IMR-90 (cell line): Measurements from ENCODE around the gene PPP1R8. TPM values are rescaled to one million over a fixed set of nuclear protein-coding genes. Genes with fewer than 3 reads are reported as not detected.

ENCODE experiments used
- ATAC-seq: fragments of 200-7000 bp; cut with Tn5 transposase; 2 replicates; pipeline ENCODE4 v1.9.1; 2020; ENCODE audit warnings: low read depth, mild to moderate bottlenecking, moderate library complexity
- BruUV-seq: library from RNA; stranded (reverse); fragments of 400-500 nt; replicated peaks from 2 replicates; lab custom pipeline; 2021; lab: Mats Ljungman, UMichigan
- CTCF ChIA-PET: fragments of 300-600 bp; formaldehyde crosslinking; extraction: SDS; loops from one replicate; lab custom pipeline; 2021; ENCODE audit warnings: antibody characterized with exemption; lab: Yijun Ruan, JAX
- POLR2A ChIA-PET: fragments of 300-600 bp; sonication (Branson Sonifier 250); formaldehyde crosslinking; loops from one replicate; lab custom pipeline; 2022; ENCODE audit warnings: antibody characterized with exemption; ENCODE audit not compliant: unreplicated experiment; lab: Charles Lee
- DNase-seq: peaks from one replicate; pipeline ENCODE4 v3.0.0; 2013
- H2AFZ ChIP-seq: replicated peaks from 2 replicates; pipeline ENCODE3; 2013; ENCODE audit warnings: low read length, mild to moderate bottlenecking; ENCODE audit not compliant: poor library complexity
- H2AK5ac ChIP-seq: 2 replicates; pipeline ENCODE4 v1.6.1; 2013; ENCODE audit warnings: low read depth, low read length, inconsistent platforms
- H2AK9ac ChIP-seq: replicated peaks from 2 replicates; pipeline ENCODE3; 2013; ENCODE audit warnings: mild to moderate bottlenecking, low read depth, low read length, moderate library complexity; ENCODE audit not compliant: poor library complexity
- H2BK120ac ChIP-seq: 2 replicates; pipeline ENCODE4 v1.6.1; 2013; ENCODE audit warnings: low read depth, low read length, inconsistent platforms
- H2BK15ac ChIP-seq: 3 replicates; pipeline ENCODE4 v1.6.1; 2013; ENCODE audit warnings: low read depth, low read length, inconsistent platforms
- H2BK20ac ChIP-seq: 2 replicates; pipeline ENCODE4 v1.6.1; 2013; ENCODE audit warnings: low read depth, mild to moderate bottlenecking, inconsistent platforms, low read length, moderate library complexity
- H2BK5ac ChIP-seq: 2 replicates; pipeline ENCODE4 v1.6.1; 2013; ENCODE audit warnings: mild to moderate bottlenecking, low read depth, low read length, inconsistent platforms; ENCODE audit not compliant: poor library complexity, severe bottlenecking
- H3K14ac ChIP-seq: replicated peaks from 2 replicates; pipeline ENCODE4 v1.6.1; 2013; ENCODE audit warnings: low read depth, low read length, inconsistent platforms
- H3K18ac ChIP-seq: 2 replicates; pipeline ENCODE4 v1.6.1; 2013; ENCODE audit warnings: low read depth, low read length, control low read depth
- H3K23ac ChIP-seq: 2 replicates; pipeline ENCODE4 v1.6.1; 2013; ENCODE audit warnings: low read depth, low read length, inconsistent platforms
- H3K27ac ChIP-seq: 2 replicates; pipeline ENCODE4 v1.5.1; 2013; ENCODE audit warnings: mild to moderate bottlenecking, control low read depth, low read length; ENCODE audit not compliant: insufficient read depth
- H3K27me3 ChIP-seq: 2 replicates; pipeline ENCODE4 v1.6.1; 2013; ENCODE audit warnings: low read length; ENCODE audit not compliant: control insufficient read depth, insufficient read depth
- H3K36me3 ChIP-seq: 2 replicates; pipeline ENCODE4 v1.6.1; 2013; ENCODE audit warnings: low read length, mixed read lengths; ENCODE audit not compliant: control insufficient read depth, insufficient read depth
- H3K4ac ChIP-seq: 2 replicates; pipeline ENCODE4 v1.6.1; 2013; ENCODE audit warnings: low read depth, low read length, inconsistent platforms
- H3K4me1 ChIP-seq: 2 replicates; pipeline ENCODE4 v1.6.1; 2013; ENCODE audit warnings: low read length, mixed read lengths; ENCODE audit not compliant: control insufficient read depth, insufficient read depth
- H3K4me2 ChIP-seq: 2 replicates; pipeline ENCODE4 v1.6.1; 2013; ENCODE audit warnings: low read depth, mild to moderate bottlenecking, control low read depth, low read length, moderate library complexity
- H3K4me3 ChIP-seq: 2 replicates; pipeline ENCODE4 v1.5.1; 2013; ENCODE audit warnings: low read depth, mild to moderate bottlenecking, control low read depth, low read length, moderate library complexity; ENCODE audit not compliant: insufficient read depth
- H3K56ac ChIP-seq: 2 replicates; pipeline ENCODE4 v1.6.1; 2013; ENCODE audit warnings: low read length, inconsistent platforms; ENCODE audit not compliant: insufficient read depth; ENCODE audit errors: extremely low read depth
- H3K79me1 ChIP-seq, 2 experiments: 2 replicates each; pipeline ENCODE4 v1.6.1; 2013; ENCODE audit warnings: low read length in 2 of 2, inconsistent platforms in 1 of 2, low read depth in 1 of 2
- H3K9ac ChIP-seq: 2 replicates; pipeline ENCODE4 v1.6.1; 2013; ENCODE audit warnings: low read depth, low read length, control low read depth
- H3K9me1 ChIP-seq: 2 replicates; pipeline ENCODE4 v1.6.1; 2013; ENCODE audit warnings: low read length, inconsistent platforms; ENCODE audit not compliant: insufficient read depth
- H3K9me3 ChIP-seq: 2 replicates; pipeline ENCODE4 v1.6.1; 2013; ENCODE audit warnings: low read length; ENCODE audit not compliant: control insufficient read depth, insufficient read depth
- H4K20me1 ChIP-seq: 2 replicates; pipeline ENCODE4 v1.6.1; 2013; ENCODE audit warnings: low read length, inconsistent platforms; ENCODE audit not compliant: insufficient read depth
- H4K5ac ChIP-seq: 2 replicates; pipeline ENCODE4 v1.6.1; 2013; ENCODE audit warnings: mild to moderate bottlenecking, low read depth, low read length, control low read depth
- H4K8ac ChIP-seq, 2 experiments: 2 replicates each; pipeline ENCODE4 v1.6.1; 2013; ENCODE audit warnings: low read depth in 2 of 2, low read length in 2 of 2, control low read depth in 1 of 2, inconsistent platforms in 1 of 2
- H4K91ac ChIP-seq: 2 replicates; pipeline ENCODE4 v1.6.1; 2013; ENCODE audit warnings: low read depth, low read length, inconsistent platforms; ENCODE audit not compliant: insufficient read depth
- BHLHE40 ChIP-seq: fragments of 150-350 bp; IDR thresholded peaks from 2 replicates; pipeline ENCODE4 v1.6.1; 2016; ENCODE audit warnings: mild to moderate bottlenecking, low read depth, low read length
- CEBPB ChIP-seq: IDR thresholded peaks from 2 replicates; pipeline ENCODE4 v1.6.1; 2012; ENCODE audit warnings: low read depth, low read length, improper control_type of control experiment
- CHD1 ChIP-seq: IDR thresholded peaks from 2 replicates; pipeline ENCODE4 v1.6.1; 2012; ENCODE audit warnings: low read depth, low read length, improper control_type of control experiment
- CTCF ChIP-seq: conservative IDR thresholded peaks from 2 replicates; pipeline ENCODE4 v1.5.1; 2012; ENCODE audit warnings: mild to moderate bottlenecking, low read depth, low read length, improper control_type of control experiment
- FOS ChIP-seq: fragments of 150-350 bp; IDR thresholded peaks from 2 replicates; pipeline ENCODE4 v1.6.1; 2016; ENCODE audit warnings: low read depth, low read length
- MAFK ChIP-seq: IDR thresholded peaks from 2 replicates; pipeline ENCODE4 v1.6.1; 2012; ENCODE audit warnings: low read depth, low read length, improper control_type of control experiment
- MAZ ChIP-seq: IDR thresholded peaks from 2 replicates; pipeline ENCODE4 v1.6.1; 2012; ENCODE audit warnings: low read depth, mild to moderate bottlenecking, low read length, improper control_type of control experiment, moderate library complexity, borderline replicate concordance
- MXI1 ChIP-seq: IDR thresholded peaks from 2 replicates; pipeline ENCODE4 v1.6.1; 2012; ENCODE audit warnings: low read depth, mild to moderate bottlenecking, low read length, moderate library complexity, borderline replicate concordance
- NFE2L2 ChIP-seq: fragments of 150-350 bp; IDR thresholded peaks from 2 replicates; pipeline ENCODE4 v1.6.1; 2016; ENCODE audit warnings: low read depth, mild to moderate bottlenecking, low read length
- POLR2A ChIP-seq: IDR thresholded peaks from 2 replicates; pipeline ENCODE4 v1.6.1; 2012; ENCODE audit warnings: mild to moderate bottlenecking, low read depth, low read length
- RAD21 ChIP-seq: IDR thresholded peaks from 2 replicates; pipeline ENCODE4 v1.6.1; 2012; ENCODE audit warnings: low read length, improper control_type of control experiment
- RCOR1 ChIP-seq: IDR thresholded peaks from 2 replicates; pipeline ENCODE4 v1.6.1; 2012; ENCODE audit warnings: mild to moderate bottlenecking, low read length, improper control_type of control experiment; ENCODE audit not compliant: insufficient replicate concordance
- RFX5 ChIP-seq: IDR thresholded peaks from 2 replicates; pipeline ENCODE4 v1.8.0; 2012; ENCODE audit warnings: low read depth, mild to moderate bottlenecking, low read length, moderate library complexity
- SMC3 ChIP-seq: fragments of 150-350 bp; IDR thresholded peaks from 2 replicates; pipeline ENCODE4 v1.6.1; 2016; ENCODE audit warnings: low read depth, mild to moderate bottlenecking, antibody characterized with exemption, low read length, moderate library complexity
- USF2 ChIP-seq: fragments of 150-350 bp; IDR thresholded peaks from 2 replicates; pipeline ENCODE4 v1.6.1; 2017; ENCODE audit warnings: mild to moderate bottlenecking, antibody characterized with exemption, low read length, low read depth
- whole genome bisulfite sequencing, 2 experiments: methylation state at CpG; one replicate each; pipeline versions ENCODE4 v1.1.5 to v1.1.7; 2013; ENCODE audit warnings: missing lambda C conversion rate in 2 of 2; ENCODE audit not compliant: insufficient read length in 1 of 2; ENCODE audit errors: extremely low coverage in 2 of 2; 5-methylcytosine and 5-hydroxymethylcytosine counted together
- dilution Hi-C: fragments of 300-500 bp; cut with HindIII; formaldehyde crosslinking; loops from one replicate; pipeline ENCODE4 v1.14.3; 2018; ENCODE audit warnings: low sequenced_read_pairs; ENCODE audit not compliant: unreplicated experiment
- in situ Hi-C: fragments of 300-500 bp; cut with MboI; formaldehyde crosslinking; loops from 3 replicates; pipeline ENCODE4 v1.14.3; 2019; ENCODE audit warnings: low sequenced_read_pairs, inconsistent platforms, mixed read lengths
- intact Hi-C: fragments of 100-400 bp; cut with micrococcal nuclease; formaldehyde crosslinking; loops from 2 replicates; pipeline ENCODE4 v1.10.0; 2022
- polyA plus RNA-seq, 3 experiments: library from polyadenylated mRNA; depleted of rRNA; stranded (reverse); fragments of >200 nt; gene quantifications; 2 replicates each; pipeline ENCODE4 v1.2.3, GENCODE V29; 2012; ENCODE audit warnings: low replicate concordance in 1 of 3
- total RNA-seq: library from RNA; depleted of rRNA; stranded (reverse); fragments of >200 nt; gene quantifications from 2 replicates; pipeline ENCODE4 v1.2.3, GENCODE V29; 2012
- TF ChIP-seq, protein P1 (sequence below): fragments of 150-350 bp; IDR thresholded peaks from 2 replicates; pipeline ENCODE4 v1.6.1; 2016; ENCODE audit warnings: low read depth, mild to moderate bottlenecking, low read length, moderate library complexity, borderline replicate concordance

PPP1R8 gene
- total and polyA plus RNA-seq, 2 of the 4 experiments (the other 2 are of a cell fraction), result 53.8 to 80.1 TPM

- DNase-seq, result peak; percentile 14
- Histone ChIP-seq H4K91ac (no peak overlapping the region), H3K14ac (no peak overlapping the region), H2AFZ (no peak overlapping the region), H3K36me3 (peaks cover 23% of the 10 kb centered on the region), H2AK9ac (no peak overlapping the region), H2BK120ac (no peak overlapping the region), H3K18ac (no peak overlapping the region), H3K9me3 (no peaks in the 10 kb centered on the region), H2BK15ac (no peak overlapping the region), H4K8ac (no peak overlapping the region), H3K4ac (no peak overlapping the region), H3K56ac (no peak overlapping the region), H3K9me1 (peaks cover 6% of the 10 kb centered on the region; the same call in 1 of the 2 replicates), H2BK20ac (no peak overlapping the region), H3K27me3 (no peaks in the 10 kb centered on the region), H3K4me3 (no peak overlapping the region), H4K20me1 (no peaks in the 10 kb centered on the region), H3K4me2 (no peak overlapping the region), H3K4me1 (peaks cover 9% of the 10 kb centered on the region), H3K79me1 (peaks cover 4 to 6% of the 10 kb centered on the region in 2 experiments; a peak in 2 of 4 replicates), H3K9ac (no peak overlapping the region), H3K23ac (no peak overlapping the region), H2BK5ac (no peak overlapping the region), H4K5ac (no peak overlapping the region), H3K27ac (peak overlapping the region; percentile 58; the same call in 1 of the 2 replicates), H2AK5ac (no peak overlapping the region)
- intact Hi-C loops (no loop called here), in situ Hi-C loops (no loop called here), dilution Hi-C loops (no loop called here)
- ChIA-PET POLR2A (no interaction called here), CTCF (no interaction called here)
- BruUV-seq, result no TSS peak
- no peak for TF ChIP-seq BHLHE40
- TF ChIP-seq CHD1, result no peak
- TF ChIP-seq RFX5, result no peak
- no peak for TF ChIP-seq USF2
- TF ChIP-seq CTCF, result no peak
- no peak for TF ChIP-seq RAD21
- no peak for TF ChIP-seq MAZ
- no peak for TF ChIP-seq CEBPB
- no peak for TF ChIP-seq RCOR1
- TF ChIP-seq POLR2A, result no peak
- TF ChIP-seq MXI1, result no peak
- TF ChIP-seq FOS, result no peak
- TF ChIP-seq NFE2L2, result no peak
- TF ChIP-seq MAFK, result no peak
- TF ChIP-seq, protein P1, sequence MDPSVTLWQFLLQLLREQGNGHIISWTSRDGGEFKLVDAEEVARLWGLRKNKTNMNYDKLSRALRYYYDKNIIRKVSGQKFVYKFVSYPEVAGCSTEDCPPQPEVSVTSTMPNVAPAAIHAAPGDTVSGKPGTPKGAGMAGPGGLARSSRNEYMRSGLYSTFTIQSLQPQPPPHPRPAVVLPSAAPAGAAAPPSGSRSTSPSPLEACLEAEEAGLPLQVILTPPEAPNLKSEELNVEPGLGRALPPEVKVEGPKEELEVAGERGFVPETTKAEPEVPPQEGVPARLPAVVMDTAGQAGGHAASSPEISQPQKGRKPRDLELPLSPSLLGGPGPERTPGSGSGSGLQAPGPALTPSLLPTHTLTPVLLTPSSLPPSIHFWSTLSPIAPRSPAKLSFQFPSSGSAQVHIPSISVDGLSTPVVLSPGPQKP, result no peak
- no peak for TF ChIP-seq SMC3
- WGBS, 2 experiments, result no CpG with 5 or more reads among the region's 8 CpGs
- ATAC-seq, result peak; percentile 67
These were observed 8.7 kb upstream of the PPP1R8 start for GRCh38 chr1:27821761-27822315.
